HepG2 (cell line): Measurements from ENCODE around the gene RAB32. TPM values are rescaled to one million over a fixed set of nuclear protein-coding genes. Genes with fewer than 3 reads are reported as not detected.
A peak's percentile ranks its signal among the peaks of the same experiment; 100 is the strongest.

Experiments used
- ATAC-seq: fragments of 200-7000 bp; cut with Tn5 transposase; 3 replicates; pipeline ENCODE4 v1.9.1; 2020; ENCODE audit warnings: mild to moderate bottlenecking, moderate library complexity
- BruUV-seq: library from RNA; stranded (reverse); fragments of 400-500 nt; replicated peaks from 2 replicates; lab custom pipeline; 2021; lab: Mats Ljungman, UMichigan
- CTCF ChIA-PET: fragments of 300-600 bp; formaldehyde crosslinking; extraction: SDS; loops from one replicate; lab custom pipeline; 2021; ENCODE audit warnings: low total read pairs, inconsistent platforms, low intra/inter-chr PET ratio; lab: Yijun Ruan, JAX
- POLR2A ChIA-PET: fragments of 350-600 bp; sonication (Branson Sonifier 250); formaldehyde crosslinking; loops from one replicate; lab custom pipeline; 2020; ENCODE audit warnings: antibody characterized with exemption, inconsistent platforms; lab: Yijun Ruan, JAX
- DNase-seq: peaks from one replicate; pipeline ENCODE4 v3.0.0-alpha.2; 2015; ENCODE audit warnings: low spot score
- FAIRE-seq: peaks from 3 replicates; lab custom pipeline; 2011; peaks lifted over from hg19 to GRCh38; lab: Jason Lieb, UNC
- H2AFZ ChIP-seq: one replicate; pipeline ENCODE4 v1.6.1; 2011; ENCODE audit warnings: low read length, inconsistent platforms
- H3K27ac ChIP-seq: fragments of 300-600 bp; 3 replicates; pipeline ENCODE4 v1.8.0; 2011; ENCODE audit warnings: mixed run types, mild to moderate bottlenecking, mixed read lengths, low read length, inconsistent platforms; ENCODE audit not compliant: insufficient read depth; ENCODE audit errors: extremely low read length
- H3K27me3 ChIP-seq, 2 experiments: fragments of 200-600 bp in 1 of 2; 2 replicates in 1 of 2; 3 replicates in 1 of 2; pipeline versions ENCODE4 v1.6.0 to v1.8.0; 2011; ENCODE audit warnings: low read length in 2 of 2, mild to moderate bottlenecking in 2 of 2, moderate library complexity in 2 of 2, inconsistent platforms in 1 of 2; ENCODE audit not compliant: insufficient read depth in 2 of 2, control insufficient read depth in 1 of 2
- H3K36me3 ChIP-seq, 2 experiments: fragments of 200-600 bp in 1 of 2; replicated peaks in 1 of 2; 2 replicates in 1 of 2; 3 replicates in 1 of 2; pipeline versions ENCODE4 v1.5.1 to v1.8.0; 2011; ENCODE audit warnings: low read length in 2 of 2, inconsistent platforms in 1 of 2; ENCODE audit not compliant: insufficient read depth in 2 of 2, control insufficient read depth in 1 of 2
- H3K4me1 ChIP-seq: 2 replicates; pipeline ENCODE4 v1.5.1; 2012; ENCODE audit warnings: low read length, inconsistent platforms; ENCODE audit not compliant: insufficient read depth
- H3K4me2 ChIP-seq: 2 replicates; pipeline ENCODE4 v1.6.0; 2011; ENCODE audit warnings: low read depth, low read length, inconsistent platforms
- H3K4me3 ChIP-seq, 3 experiments: fragments of 200-600 bp in 1 of 3; sonication (generic), shearing (Covaris generic) in 1 of 3; replicated peaks in 1 of 3; 2 replicates each; pipeline ENCODE4 v1.5.1; 2011 to 2016; ENCODE audit warnings: low read length in 3 of 3, inconsistent platforms in 2 of 3, low read depth in 2 of 3, mild to moderate bottlenecking in 2 of 3, control low read depth in 1 of 3, mixed read lengths in 1 of 3; ENCODE audit not compliant: insufficient read depth in 1 of 3
- H3K79me2 ChIP-seq: one replicate; pipeline ENCODE4 v1.6.1; 2011; ENCODE audit warnings: low read length, inconsistent platforms; ENCODE audit not compliant: insufficient read depth
- H3K9ac ChIP-seq: 2 replicates; pipeline ENCODE4 v1.6.0; 2011; ENCODE audit warnings: mild to moderate bottlenecking, low read depth, low read length, inconsistent platforms; ENCODE audit not compliant: insufficient read depth
- H3K9me3 ChIP-seq: 2 replicates; pipeline ENCODE4 v1.5.1; 2012; ENCODE audit warnings: mild to moderate bottlenecking, low read length
- H4K20me1 ChIP-seq: 2 replicates; pipeline ENCODE4 v1.6.0; 2011; ENCODE audit warnings: inconsistent platforms, mild to moderate bottlenecking, low read length, moderate library complexity; ENCODE audit not compliant: insufficient read depth
- AGO1 ChIP-seq: fragments of 200-400 bp; formaldehyde crosslinking; IDR thresholded peaks from 2 replicates; pipeline ENCODE4 v1.6.1; 2017; ENCODE audit warnings: mild to moderate bottlenecking, low read depth, low read length, moderate library complexity; ENCODE audit not compliant: poor library complexity, severe bottlenecking
- BRD4 ChIP-seq: sonication (generic); formaldehyde crosslinking; IDR thresholded peaks from 2 replicates; pipeline ENCODE4 v1.4.0; 2020; ENCODE audit warnings: missing genetic modification reagents
- ERF ChIP-seq: IDR thresholded peaks from 2 replicates; pipeline ENCODE4 v1.6.1; 2018; ENCODE audit warnings: missing biosample characterization, missing genetic modification reagents
- FOXA1 ChIP-seq, 2 experiments: fragments of 450-650 bp in 1 of 2; sonication (generic) in 1 of 2; formaldehyde crosslinking in 1 of 2; IDR thresholded peaks; 2 replicates each; pipeline versions ENCODE4 v1.4.0 to v1.6.1; 2016 to 2020; ENCODE audit warnings: missing genetic modification reagents in 1 of 2
- MAFF ChIP-seq: IDR thresholded peaks from 2 replicates; pipeline ENCODE4 v1.6.1; 2011; ENCODE audit warnings: low read depth, low read length, improper control_type of control experiment
- MAFK ChIP-seq, 2 experiments: IDR thresholded peaks in 1 of 2; conservative IDR thresholded peaks in 1 of 2; 2 replicates each; pipeline ENCODE4 v1.6.1; 2011; ENCODE audit warnings: improper control_type of control experiment in 2 of 2, low read length in 2 of 2
- NR2F6 ChIP-seq, 2 experiments: IDR thresholded peaks; 2 replicates each; pipeline ENCODE4 v1.6.1; 2016; ENCODE audit warnings: antibody characterized with exemption in 1 of 2, mild to moderate bottlenecking in 1 of 2
- PAX8 ChIP-seq: sonication (generic); formaldehyde crosslinking; IDR thresholded peaks from 2 replicates; pipeline ENCODE4 v1.8.0; 2022; ENCODE audit warnings: mild to moderate bottlenecking, missing genetic modification reagents, borderline replicate concordance
- RNF2 ChIP-seq: fragments of 450-650 bp; conservative IDR thresholded peaks from 2 replicates; pipeline ENCODE4 v1.6.1; 2016; ENCODE audit warnings: low read depth
- ZNF10 ChIP-seq: sonication (generic); formaldehyde crosslinking; IDR thresholded peaks from 2 replicates; pipeline ENCODE4 v1.4.0; 2020; ENCODE audit warnings: mild to moderate bottlenecking, low read depth, missing genetic modification reagents, borderline replicate concordance
- ZNF160 ChIP-seq: sonication (generic); formaldehyde crosslinking; IDR thresholded peaks from 2 replicates; pipeline ENCODE4 v1.8.0; 2022; ENCODE audit warnings: mild to moderate bottlenecking, inconsistent platforms, missing genetic modification reagents
- ZNF329 ChIP-seq: sonication (generic); formaldehyde crosslinking; IDR thresholded peaks from 2 replicates; pipeline ENCODE4 v1.9.0; 2021; ENCODE audit warnings: low read depth, mild to moderate bottlenecking, missing genetic modification reagents
- WGBS: methylation state at CpG from one replicate; pipeline ENCODE4 v1.1.6; 2017; ENCODE audit warnings: low lambda C conversion rate; 5-methylcytosine and 5-hydroxymethylcytosine counted together
- in situ Hi-C: cut with HindIII; loops from 2 replicates; pipeline ENCODE4 v1.10.0; 2017; ENCODE audit warnings: low pct_unique_long_range_greater_than_20kb; ENCODE audit not compliant: extremely low pct_ligation_motif_present
- intact Hi-C: fragments of 100-400 bp; cut with micrococcal nuclease; formaldehyde crosslinking; loops from one replicate; pipeline ENCODE4 v1.10.0; 2022; ENCODE audit not compliant: unreplicated experiment
- polyA plus RNA-seq, 8 experiments: library from polyadenylated mRNA; depleted of rRNA in 3 of 8; stranded (reverse) in 7 of 8; unstranded in 1 of 8; fragments of >200 nt; fragmentation: Illumina TruSeq in 4 of 8; extraction: Trizol in 4 of 8; gene quantifications; 2 replicates each; pipeline versions ENCODE4 v1.2.1 to v1.2.3, GENCODE V29; 2011 to 2016; ENCODE audit warnings: low read depth in 4 of 8, missing spikeins in 1 of 8, mixed read lengths in 1 of 8; ENCODE audit not compliant: insufficient read depth in 1 of 8
- total RNA-seq, 5 experiments: library from RNA; depleted of rRNA; stranded (reverse); fragments of >200 nt; fragmentation: Illumina TruSeq; extraction: Trizol; gene quantifications; 2 replicates each; pipeline ENCODE4 v1.2.3, GENCODE V29; 2016; ENCODE audit warnings: low read depth in 1 of 5
- TF ChIP-seq, protein P1 (sequence below): fragments of 450-650 bp; IDR thresholded peaks from 2 replicates; pipeline ENCODE4 v1.6.1; 2016
- TF ChIP-seq, protein P2 (sequence below): sonication (generic); formaldehyde crosslinking; IDR thresholded peaks from 2 replicates; pipeline ENCODE4 v1.8.0; 2022; ENCODE audit warnings: mild to moderate bottlenecking, missing genetic modification reagents

The RAB32 gene
- total and polyA plus RNA-seq, 2 of the 13 experiments (the other 11 are each of a cell fraction or from before 2014, with no cell fraction given): 43.7 to 93.9 TPM

DNA sequence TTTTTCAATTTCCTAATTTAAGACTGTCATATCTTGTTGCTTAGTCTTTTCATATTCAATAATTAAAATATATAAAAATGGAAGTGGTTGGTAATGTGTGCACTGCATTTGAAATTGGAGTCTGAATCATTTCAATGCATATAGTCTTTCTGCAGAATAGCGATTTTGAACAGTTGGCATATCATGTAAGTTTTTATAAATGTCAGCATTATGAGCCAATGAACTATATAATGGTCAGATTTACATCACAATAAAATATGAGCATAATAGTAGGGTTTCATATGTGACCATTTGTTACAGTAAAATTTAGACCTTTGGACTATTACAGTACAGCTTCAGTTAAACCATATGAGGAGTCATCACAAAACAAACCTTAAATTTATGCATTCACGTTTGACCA, 4.3 kb downstream of the RAB32 start:
- 91% methylated on average over 2 of the region's 2 CpGs for WGBS
- Histone ChIP-seq H3K79me2 (peaks cover 32% of the 10 kb centered on the region), H3K4me3 (no peak overlapping the region), H3K27me3 (no peaks in the 10 kb centered on the region; a peak in 1 of 5 replicates), H3K4me2 (no peak overlapping the region), H3K9ac (no peak overlapping the region), H3K27ac (no peak overlapping the region), H3K9me3 (no peaks in the 10 kb centered on the region), H2AFZ (no peak overlapping the region), H4K20me1 (0 out of 2 replicates have a peak, but pooled peaks cover 3% of the 10 kb centered on the region), H3K36me3 (peaks cover 5 to 19% of the 10 kb centered on the region in 2 experiments), H3K4me1 (peaks cover 30% of the 10 kb centered on the region)
- ChIA-PET POLR2A (no interaction called here), CTCF (no interaction called here)
- FAIRE-seq (no peak), DNase-seq (no peak), ATAC-seq (no peak)
- in situ Hi-C loops (no loop called here), intact Hi-C loops (loop anchor here (10.0 kb wide), 2 partner anchors 647 to 813 kb away; partner anchors contain the start of gene EPM2A)
- no TSS peak for BruUV-seq
- TF ChIP-seq MAFK (conservative IDR thresholded peaks at IDR 0.05 in 1 of 2, IDR thresholded peaks at IDR 0.05 in 1 of 2; ENCODE audit: low read length in 2 of 2): peak; percentile 33 to 63; a peak in 2 of 4 replicates
- TF ChIP-seq RNF2: no peak
- TF ChIP-seq, protein P1, sequence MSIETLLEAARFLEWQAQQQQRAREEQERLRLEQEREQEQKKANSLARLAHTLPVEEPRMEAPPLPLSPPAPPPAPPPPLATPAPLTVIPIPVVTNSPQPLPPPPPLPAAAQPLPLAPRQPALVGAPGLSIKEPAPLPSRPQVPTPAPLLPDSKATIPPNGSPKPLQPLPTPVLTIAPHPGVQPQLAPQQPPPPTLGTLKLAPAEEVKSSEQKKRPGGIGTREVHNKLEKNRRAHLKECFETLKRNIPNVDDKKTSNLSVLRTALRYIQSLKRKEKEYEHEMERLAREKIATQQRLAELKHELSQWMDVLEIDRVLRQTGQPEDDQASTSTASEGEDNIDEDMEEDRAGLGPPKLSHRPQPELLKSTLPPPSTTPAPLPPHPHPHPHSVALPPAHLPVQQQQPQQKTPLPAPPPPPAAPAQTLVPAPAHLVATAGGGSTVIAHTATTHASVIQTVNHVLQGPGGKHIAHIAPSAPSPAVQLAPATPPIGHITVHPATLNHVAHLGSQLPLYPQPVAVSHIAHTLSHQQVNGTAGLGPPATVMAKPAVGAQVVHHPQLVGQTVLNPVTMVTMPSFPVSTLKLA: no peak
- TF ChIP-seq MAFF: peak; percentile 46

DNA sequence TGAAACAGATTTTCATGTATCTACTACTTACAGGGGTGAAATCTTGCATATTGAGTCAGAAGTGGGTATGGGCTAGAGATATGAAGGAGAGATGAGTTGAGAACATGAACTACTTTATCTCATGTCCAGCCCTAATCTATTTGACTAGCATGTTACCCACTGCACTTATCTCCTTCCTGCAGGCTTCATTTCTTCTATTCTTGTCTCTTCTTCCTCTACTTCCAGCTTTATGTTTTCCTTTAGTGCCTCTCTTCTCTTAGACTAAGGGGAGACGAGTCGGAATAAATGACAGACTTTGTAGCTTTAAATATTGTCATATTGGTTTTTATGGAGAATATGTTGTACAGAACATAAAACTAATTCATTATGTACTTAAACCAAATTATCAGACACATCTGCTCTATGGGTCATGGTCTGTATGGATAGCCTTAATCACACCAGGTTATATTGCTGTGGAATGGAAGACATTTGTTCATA, 5.3 kb downstream of the RAB32 start:
- intact Hi-C loops: loop anchor here (10.0 kb wide), 2 partner anchors 646 to 814 kb away; partner anchors contain the start of gene EPM2A
- FAIRE-seq: no peak
- H2AFZ ChIP-seq: no peak overlapping the region
- 0 out of 2 replicates have a peak, but pooled peaks cover 3% of the 10 kb centered on the region for H4K20me1 ChIP-seq
- H3K36me3 ChIP-seq: peaks cover 5 to 27% of the 10 kb centered on the region in 2 experiments
- H3K4me2 ChIP-seq: no peak overlapping the region
- H3K9me3 ChIP-seq: no peaks in the 10 kb centered on the region
- POLR2A ChIA-PET: no interaction called here
- H3K9ac ChIP-seq: no peak overlapping the region
- peaks cover 37% of the 10 kb centered on the region for H3K79me2 ChIP-seq
- no peaks in the 10 kb centered on the region; a peak in 1 of 5 replicates for H3K27me3 ChIP-seq
- no peak overlapping the region for H3K4me3 ChIP-seq
- CTCF ChIA-PET: no interaction called here
- peaks cover 30% of the 10 kb centered on the region for H3K4me1 ChIP-seq
- DNase-seq: no peak
- in situ Hi-C loops: no loop called here
- no peak overlapping the region for H3K27ac ChIP-seq
- no peak for ATAC-seq
- no TSS peak for BruUV-seq
- WGBS: over 99% methylated on average over 2 of the region's 2 CpGs
- TF ChIP-seq BRD4 (CRISPR knock-in tag) (no peak), NR2F6 (IDR thresholded peaks at IDR 0.05) (no peak), NR2F6 (CRISPR knock-in tag; IDR thresholded peaks at IDR 0.05) (no peak), ZNF160 (CRISPR knock-in tag) (no peak), FOXA1 (IDR thresholded peaks at IDR 0.05) (no peak), FOXA1 (CRISPR knock-in tag; IDR thresholded peaks at IDR 0.05) (no peak), PAX8 (CRISPR knock-in tag) (no peak), ERF (CRISPR knock-in tag) (no peak), AGO1 (no peak), ZNF10 (CRISPR knock-in tag) (no peak), ZNF329 (no peak)
- TF ChIP-seq, protein P2, sequence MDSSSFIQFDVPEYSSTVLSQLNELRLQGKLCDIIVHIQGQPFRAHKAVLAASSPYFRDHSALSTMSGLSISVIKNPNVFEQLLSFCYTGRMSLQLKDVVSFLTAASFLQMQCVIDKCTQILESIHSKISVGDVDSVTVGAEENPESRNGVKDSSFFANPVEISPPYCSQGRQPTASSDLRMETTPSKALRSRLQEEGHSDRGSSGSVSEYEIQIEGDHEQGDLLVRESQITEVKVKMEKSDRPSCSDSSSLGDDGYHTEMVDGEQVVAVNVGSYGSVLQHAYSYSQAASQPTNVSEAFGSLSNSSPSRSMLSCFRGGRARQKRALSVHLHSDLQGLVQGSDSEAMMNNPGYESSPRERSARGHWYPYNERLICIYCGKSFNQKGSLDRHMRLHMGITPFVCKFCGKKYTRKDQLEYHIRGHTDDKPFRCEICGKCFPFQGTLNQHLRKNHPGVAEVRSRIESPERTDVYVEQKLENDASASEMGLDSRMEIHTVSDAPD (CRISPR knock-in tag): no peak
